Measurements from ENCODE around the gene MFRP. TPM values are rescaled to one million over a fixed set of nuclear protein-coding genes. Genes with fewer than 3 reads are reported as not detected.

The MFRP gene
- total and polyA plus RNA-seq, 9 of the 15 experiments (the other 6 are each of a cell fraction or from before 2014, with no cell fraction given), result not detected

GRCh38 chr11:119318240-119319135, 28.0 kb downstream of the MFRP start (continued):
- TF ChIP-seq CHD7 (IDR thresholded peaks at IDR 0.05; ENCODE audit: low read depth, low read length), result no peak
- TF ChIP-seq MAFG (tag; conservative IDR thresholded peaks at IDR 0.05), result no peak
- TF ChIP-seq JUND (IDR thresholded peaks at IDR 0.05; ENCODE audit: borderline replicate concordance, low read depth, low read length), result peak; percentile 79
- TF ChIP-seq JUND (tag; IDR thresholded peaks at IDR 0.05; ENCODE audit: borderline replicate concordance, low read depth, low read length), result peak; percentile 66; the same call in 1 of the 3 replicates
- no peak for TF ChIP-seq KLF16 (IDR thresholded peaks at IDR 0.05)
- TF ChIP-seq CHD2 (IDR thresholded peaks at IDR 0.05; ENCODE audit: low read depth, low read length), result no peak
- no peak for TF ChIP-seq ZNF778 (CRISPR knock-in tag; IDR thresholded peaks at IDR 0.05)
- no peak for TF ChIP-seq E2F3 (CRISPR knock-in tag; IDR thresholded peaks at IDR 0.05)
- no peak for TF ChIP-seq NFE2L1 (tag; IDR thresholded peaks at IDR 0.05; ENCODE audit: borderline replicate concordance, low read depth)
- TF ChIP-seq KLF10 (CRISPR knock-in tag; IDR thresholded peaks at IDR 0.05), result no peak
- no peak for TF ChIP-seq GTF3C2 (IDR thresholded peaks at IDR 0.05; ENCODE audit: borderline replicate concordance, extremely low read depth, insufficient read length)
- TF ChIP-seq ZKSCAN1 (IDR thresholded peaks at IDR 0.05; ENCODE audit: low read depth, low read length), result no peak
- TF ChIP-seq CREB1 (IDR thresholded peaks at IDR 0.05), result peak; percentile 93
- peak; percentile 89 for TF ChIP-seq CREB1 (CRISPR knock-in tag; IDR thresholded peaks at IDR 0.05)

Measured in K562 (cell line).